ENCODE measurements around the gene LRRIQ1.
"Not testable (repeated sequence)": the region's sequence is repeated elsewhere in the genome, so short reads cannot be mapped to it uniquely, and the experiment has no call there.

The LRRIQ1 gene

GRCh38 chr12:85036234-85036707, at the start of gene LRRIQ1, which contains the start of gene TSPAN19:
TSS of gene LRRIQ1 (plus strand) at chr12:85036351. CDS start at chr12:85038177, 1,826 bp downstream.
TSS of gene TSPAN19 (minus strand) at chr12:85036277. CDS start at chr12:85029946, 6,331 bp downstream.
- peak in 57 of 58 donors; percentile 4 to 81 (median 56) for DNase-seq

- DNase-seq, result peak in 6 of 58 donors; percentile 1 to 12 (median 2)
Measured at GRCh38 chr12:84986586-84986985, 49.6 kb upstream of the LRRIQ1 start.

- no peak for DNase-seq
Measured at GRCh38 chr12:84994426-84994825, 41.7 kb upstream of the LRRIQ1 start.

GRCh38 chr12:84995641-84996040, 40.5 kb upstream of the LRRIQ1 start:
- DNase-seq, result no peak

GRCh38 chr12:84996759-84997158, 39.4 kb upstream of the LRRIQ1 start:
- no peak for DNase-seq

- no peak for DNase-seq
Measured at GRCh38 chr12:84998341-84998740, 37.8 kb upstream of the LRRIQ1 start.

- no peak for DNase-seq
Measured at GRCh38 chr12:85000729-85001128, 35.4 kb upstream of the LRRIQ1 start.

GRCh38 chr12:85002778-85003296, 33.3 kb upstream of the LRRIQ1 start:
- DNase-seq, result no peak

GRCh38 chr12:85004204-85004603, 31.9 kb upstream of the LRRIQ1 start:
- DNase-seq, result no peak

GRCh38 chr12:85005047-85005446, 31.1 kb upstream of the LRRIQ1 start:
- DNase-seq, result not testable (repeated sequence)

GRCh38 chr12:85005615-85006014, 30.5 kb upstream of the LRRIQ1 start:
- no peak for DNase-seq

- no peak for DNase-seq
Measured at GRCh38 chr12:85006206-85006605, 29.9 kb upstream of the LRRIQ1 start.

GRCh38 chr12:85007836-85008235, 28.3 kb upstream of the LRRIQ1 start:
- DNase-seq, result no peak

GRCh38 chr12:85016413-85016812, 19.7 kb upstream of the LRRIQ1 start:
- peak in 7 of 58 donors; percentile 1 to 69 (median 6) for DNase-seq

GRCh38 chr12:85017133-85017532, 19.0 kb upstream of the LRRIQ1 start:
- no peak for DNase-seq

- DNase-seq, result no peak
Measured at GRCh38 chr12:85017618-85018017, 18.5 kb upstream of the LRRIQ1 start.

- no peak for DNase-seq
Measured at GRCh38 chr12:85018098-85018497, 18.1 kb upstream of the LRRIQ1 start.

- no peak for DNase-seq
Measured at GRCh38 chr12:85029456-85029855, 6.7 kb upstream of the LRRIQ1 start.

GRCh38 chr12:85036733-85037132, 582 bp downstream of the LRRIQ1 start:
- no peak for DNase-seq

- no peak for DNase-seq
Measured at GRCh38 chr12:85041395-85041794, 5.2 kb downstream of the LRRIQ1 start.

- no peak for DNase-seq
Measured at GRCh38 chr12:85043829-85044228, 7.7 kb downstream of the LRRIQ1 start.

- DNase-seq, result peak in 5 of 58 donors; percentile 1 to 23 (median 2)
Measured at GRCh38 chr12:85057370-85057963, 21.3 kb downstream of the LRRIQ1 start.

- DNase-seq, result no peak
Measured at GRCh38 chr12:85058339-85058738, 22.2 kb downstream of the LRRIQ1 start.

Measured in anterior cingulate cortex (tissue), 58 donors.